HL-60 (cell line): ENCODE measurements around the gene HESX1.

Experiments used
- DNase-seq, 2 experiments: peaks; one replicate each; pipeline ENCODE4 v3.0.0-alpha.2; 2010 to 2020; ENCODE audit warnings: low read depth in 1 of 2, low spot score in 1 of 2
- H3K27ac ChIP-seq: fragments of 250-450 bp; sonication (Bioruptor Pico); replicated peaks from 2 replicates; pipeline ENCODE4 v1.5.1; 2020; ENCODE audit warnings: mild to moderate bottlenecking, moderate library complexity
- H3K27me3 ChIP-seq: fragments of 250-450 bp; sonication (Bioruptor Pico); 2 replicates; pipeline ENCODE4 v1.5.1; 2021; ENCODE audit warnings: mild to moderate bottlenecking, moderate library complexity; ENCODE audit not compliant: insufficient read depth, poor library complexity, severe bottlenecking
- H3K4me3 ChIP-seq: replicated peaks from 2 replicates; pipeline ENCODE4 v1.5.1; 2011; ENCODE audit warnings: mild to moderate bottlenecking, control low read depth, low read length; ENCODE audit not compliant: insufficient read depth
- CTCF ChIP-seq: IDR thresholded peaks from one replicate; pipeline ENCODE4 v1.5.1; 2011; ENCODE audit warnings: low read length, control low read depth, inconsistent platforms; ENCODE audit not compliant: insufficient read depth
- GABPA ChIP-seq: IDR thresholded peaks from 2 replicates; pipeline ENCODE4 v1.6.1; 2012; ENCODE audit warnings: low read depth
- POLR2AphosphoS5 ChIP-seq: IDR thresholded peaks from 2 replicates; pipeline ENCODE4 v1.6.1; 2012; ENCODE audit warnings: low read depth
- SPI1 ChIP-seq: IDR thresholded peaks from 2 replicates; pipeline ENCODE4 v1.6.1; 2012; ENCODE audit warnings: low read depth, mild to moderate bottlenecking, borderline replicate concordance
- TF ChIP-seq, protein P1 (sequence below): IDR thresholded peaks from 2 replicates; pipeline ENCODE4 v1.6.1; 2012; ENCODE audit warnings: low read depth; ENCODE audit not compliant: insufficient replicate concordance

The HESX1 gene

GRCh38 chr3:57226176-57226575, 26.4 kb upstream of the HESX1 start:
- H3K27me3 ChIP-seq, result no peaks in the 10 kb centered on the region
- H3K27ac ChIP-seq, result peak overlapping the region; percentile 85
- peak in 1 of 2 experiments; percentile 4 for DNase-seq
- no peak overlapping the region for H3K4me3 ChIP-seq
- TF ChIP-seq GABPA (no peak), CTCF (no peak)

GRCh38 chr3:57224856-57225255, 25.1 kb upstream of the HESX1 start:
- Histone ChIP-seq H3K4me3 (no peak overlapping the region), H3K27ac (no peak overlapping the region), H3K27me3 (no peaks in the 10 kb centered on the region)
- DNase-seq, result no peak
- TF ChIP-seq CTCF, result no peak

DNA sequence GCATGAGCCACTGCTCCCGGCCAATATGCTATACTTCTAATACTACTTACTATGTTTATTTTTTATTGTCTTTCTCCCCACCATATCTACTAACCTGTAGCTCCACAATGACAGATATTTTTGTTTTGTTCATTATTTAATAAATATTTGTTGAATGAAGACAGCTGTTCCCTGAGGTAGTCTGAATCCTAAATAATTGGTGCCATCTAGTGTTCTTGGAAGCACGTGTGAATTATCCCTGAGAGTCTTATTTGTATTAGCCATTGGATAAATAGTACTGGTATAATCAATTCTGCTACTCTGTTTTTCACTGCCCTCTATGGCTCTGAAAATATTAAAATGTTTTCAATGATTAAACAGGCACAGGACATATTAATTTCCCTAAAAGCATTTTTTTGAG, 22.1 kb upstream of the HESX1 start:
- no peak for TF ChIP-seq SPI1
- no peak for TF ChIP-seq GABPA
- TF ChIP-seq CTCF, result no peak
- no peak for TF ChIP-seq POLR2AphosphoS5
- TF ChIP-seq, protein P1, sequence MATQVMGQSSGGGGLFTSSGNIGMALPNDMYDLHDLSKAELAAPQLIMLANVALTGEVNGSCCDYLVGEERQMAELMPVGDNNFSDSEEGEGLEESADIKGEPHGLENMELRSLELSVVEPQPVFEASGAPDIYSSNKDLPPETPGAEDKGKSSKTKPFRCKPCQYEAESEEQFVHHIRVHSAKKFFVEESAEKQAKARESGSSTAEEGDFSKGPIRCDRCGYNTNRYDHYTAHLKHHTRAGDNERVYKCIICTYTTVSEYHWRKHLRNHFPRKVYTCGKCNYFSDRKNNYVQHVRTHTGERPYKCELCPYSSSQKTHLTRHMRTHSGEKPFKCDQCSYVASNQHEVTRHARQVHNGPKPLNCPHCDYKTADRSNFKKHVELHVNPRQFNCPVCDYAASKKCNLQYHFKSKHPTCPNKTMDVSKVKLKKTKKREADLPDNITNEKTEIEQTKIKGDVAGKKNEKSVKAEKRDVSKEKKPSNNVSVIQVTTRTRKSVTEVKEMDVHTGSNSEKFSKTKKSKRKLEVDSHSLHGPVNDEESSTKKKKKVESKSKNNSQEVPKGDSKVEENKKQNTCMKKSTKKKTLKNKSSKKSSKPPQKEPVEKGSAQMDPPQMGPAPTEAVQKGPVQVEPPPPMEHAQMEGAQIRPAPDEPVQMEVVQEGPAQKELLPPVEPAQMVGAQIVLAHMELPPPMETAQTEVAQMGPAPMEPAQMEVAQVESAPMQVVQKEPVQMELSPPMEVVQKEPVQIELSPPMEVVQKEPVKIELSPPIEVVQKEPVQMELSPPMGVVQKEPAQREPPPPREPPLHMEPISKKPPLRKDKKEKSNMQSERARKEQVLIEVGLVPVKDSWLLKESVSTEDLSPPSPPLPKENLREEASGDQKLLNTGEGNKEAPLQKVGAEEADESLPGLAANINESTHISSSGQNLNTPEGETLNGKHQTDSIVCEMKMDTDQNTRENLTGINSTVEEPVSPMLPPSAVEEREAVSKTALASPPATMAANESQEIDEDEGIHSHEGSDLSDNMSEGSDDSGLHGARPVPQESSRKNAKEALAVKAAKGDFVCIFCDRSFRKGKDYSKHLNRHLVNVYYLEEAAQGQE, result no peak
- DNase-seq, result no peak
- Histone ChIP-seq H3K27ac (no peak overlapping the region), H3K27me3 (no peaks in the 10 kb centered on the region), H3K4me3 (no peak overlapping the region)

GRCh38 chr3:57206423-57206822, 6.6 kb upstream of the HESX1 start:
- no peak overlapping the region for H3K27ac ChIP-seq
- TF ChIP-seq GABPA (no peak), CTCF (no peak), POLR2AphosphoS5 (no peak), SPI1 (no peak)
- TF ChIP-seq, protein P1, result no peak
- no peak overlapping the region for H3K4me3 ChIP-seq
- DNase-seq, result no peak
- H3K27me3 ChIP-seq, result no peaks in the 10 kb centered on the region
